Ramos (cell line): ENCODE measurements around the gene TBC1D13.
"Not testable (repeated sequence)": the region's sequence is repeated elsewhere in the genome, so short reads cannot be mapped to it uniquely, and the experiment has no call there.

Source experiments
- in situ Hi-C: fragments of 300-500 bp; cut with MboI; formaldehyde crosslinking; loops from one replicate; pipeline ENCODE4 v1.14.3; 2022; ENCODE audit warnings: low sequenced_read_pairs; ENCODE audit not compliant: unreplicated experiment

Gene TBC1D13

DNA sequence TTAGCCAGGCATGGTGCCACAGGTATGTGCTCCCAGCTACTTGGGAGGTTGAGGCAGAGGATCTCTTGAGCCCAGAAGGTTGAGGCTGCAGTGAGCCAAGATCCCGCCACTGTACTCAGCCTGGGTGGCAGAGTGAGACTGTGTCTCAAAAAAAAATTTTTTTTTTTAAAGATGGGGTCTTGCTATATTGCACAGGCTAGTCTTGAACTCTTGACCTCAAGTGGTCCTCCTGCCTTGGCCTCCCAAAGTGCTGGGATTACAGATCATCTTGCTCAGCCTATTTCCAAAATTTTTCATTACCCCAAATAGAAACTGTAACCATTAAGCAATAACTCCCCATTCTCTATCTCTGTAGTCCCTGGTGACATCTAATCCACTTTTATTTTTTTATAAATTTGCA, 4.4 kb upstream of the TBC1D13 start:
- in situ Hi-C loops: no loop called here

DNA sequence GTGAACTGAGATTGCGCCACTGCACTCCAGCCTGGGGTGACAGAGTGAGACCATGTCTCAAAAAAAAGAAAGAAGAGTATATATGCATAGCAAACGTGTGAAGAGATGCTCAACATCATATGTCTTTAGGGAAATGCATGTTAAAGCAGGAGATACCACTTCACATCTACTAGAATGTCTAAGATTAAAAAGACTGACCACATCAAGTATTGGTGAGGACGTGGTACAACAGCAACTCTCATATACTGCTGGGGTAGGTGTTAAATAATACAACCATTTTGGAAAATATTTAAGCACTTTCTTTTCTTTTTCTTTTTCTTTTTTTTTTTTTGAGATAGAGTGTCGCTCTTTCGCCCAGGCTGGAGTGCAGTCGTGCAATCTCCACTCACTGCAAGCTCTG, 1.6 kb upstream of the TBC1D13 start:
- in situ Hi-C loops: no loop called here

DNA sequence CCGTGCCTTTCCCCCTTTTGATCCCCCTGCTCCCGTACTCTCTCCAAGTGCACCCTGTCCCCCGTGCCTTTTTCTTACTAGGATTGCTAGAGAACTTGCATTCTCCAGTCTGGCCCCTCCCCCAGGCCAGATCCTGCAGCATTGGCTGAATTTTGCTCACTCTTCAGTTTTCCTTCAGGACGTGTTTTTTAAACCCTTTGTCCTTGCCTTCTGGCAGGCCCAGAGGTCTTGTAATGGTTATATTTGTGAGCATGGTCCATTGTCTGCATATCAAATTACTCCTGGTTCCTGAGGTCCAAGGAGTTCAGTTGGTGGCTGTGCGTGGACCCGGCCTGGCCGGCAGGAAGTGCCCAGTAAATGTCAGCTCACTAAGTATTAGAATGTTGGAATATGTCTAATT, 606 bp downstream of the TBC1D13 start:
- in situ Hi-C loops: no loop called here

DNA sequence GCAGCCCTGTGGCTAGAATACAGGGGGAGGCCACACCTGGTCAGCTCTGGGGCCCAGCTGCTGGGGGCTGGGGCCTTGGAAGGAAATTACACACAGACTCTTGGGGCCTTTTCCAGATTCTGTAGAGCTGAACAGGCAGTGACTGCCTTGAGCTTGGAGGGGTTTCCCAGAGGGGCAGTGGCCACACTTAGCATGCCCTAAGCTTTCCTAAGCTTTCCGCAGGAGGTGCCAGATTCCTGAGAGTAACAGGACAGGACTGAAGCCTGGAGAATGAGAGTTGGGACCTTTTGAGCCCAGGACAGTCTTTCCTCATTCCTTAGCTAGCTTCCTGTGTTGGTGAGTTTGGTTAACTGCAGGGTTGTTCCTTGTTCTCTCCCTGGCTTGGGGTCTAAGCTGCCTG, 1.4 kb downstream of the TBC1D13 start:
- in situ Hi-C loops: no loop called here

DNA sequence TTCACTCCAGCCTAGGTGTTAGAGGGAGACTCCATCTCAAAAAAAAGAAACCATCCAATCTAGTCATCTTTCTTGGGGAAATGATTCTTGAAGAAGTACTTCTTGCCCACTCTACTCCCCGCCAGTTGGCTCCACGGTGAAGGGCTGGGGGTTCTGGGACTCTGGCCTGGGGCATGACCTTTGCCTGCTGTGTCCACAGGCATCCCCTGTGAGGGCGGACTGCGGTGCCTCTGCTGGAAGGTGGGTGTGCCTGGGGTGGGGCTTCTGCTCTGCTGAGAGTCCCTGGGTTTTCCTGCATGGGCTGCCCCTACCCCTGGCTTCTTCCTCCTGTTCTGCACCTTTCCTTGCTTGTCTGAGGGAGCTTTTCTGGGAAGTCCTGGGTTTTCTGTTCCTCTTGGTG, 3.5 kb downstream of the TBC1D13 start:
- in situ Hi-C loops: no loop called here

DNA sequence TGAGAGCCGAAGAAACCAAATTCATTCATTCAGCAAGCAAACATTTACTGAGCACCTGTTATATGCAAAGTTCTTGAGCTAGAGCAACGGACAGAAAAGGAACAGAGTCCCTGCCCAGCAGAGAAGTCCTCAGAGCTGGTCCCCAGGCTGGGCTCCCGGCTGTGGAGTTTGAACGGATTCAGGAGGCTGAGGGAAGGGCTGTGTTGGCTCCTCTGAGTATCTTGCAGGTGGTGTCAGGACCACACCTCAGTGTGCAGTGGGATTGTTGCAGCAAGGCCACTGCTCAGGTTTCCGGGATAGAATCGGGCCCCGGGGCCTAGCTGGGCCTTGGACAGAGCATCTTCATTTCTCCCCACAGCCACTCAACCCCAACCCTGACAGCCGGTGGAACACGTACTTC, 5.1 kb downstream of the TBC1D13 start:
- in situ Hi-C loops: no loop called here

DNA sequence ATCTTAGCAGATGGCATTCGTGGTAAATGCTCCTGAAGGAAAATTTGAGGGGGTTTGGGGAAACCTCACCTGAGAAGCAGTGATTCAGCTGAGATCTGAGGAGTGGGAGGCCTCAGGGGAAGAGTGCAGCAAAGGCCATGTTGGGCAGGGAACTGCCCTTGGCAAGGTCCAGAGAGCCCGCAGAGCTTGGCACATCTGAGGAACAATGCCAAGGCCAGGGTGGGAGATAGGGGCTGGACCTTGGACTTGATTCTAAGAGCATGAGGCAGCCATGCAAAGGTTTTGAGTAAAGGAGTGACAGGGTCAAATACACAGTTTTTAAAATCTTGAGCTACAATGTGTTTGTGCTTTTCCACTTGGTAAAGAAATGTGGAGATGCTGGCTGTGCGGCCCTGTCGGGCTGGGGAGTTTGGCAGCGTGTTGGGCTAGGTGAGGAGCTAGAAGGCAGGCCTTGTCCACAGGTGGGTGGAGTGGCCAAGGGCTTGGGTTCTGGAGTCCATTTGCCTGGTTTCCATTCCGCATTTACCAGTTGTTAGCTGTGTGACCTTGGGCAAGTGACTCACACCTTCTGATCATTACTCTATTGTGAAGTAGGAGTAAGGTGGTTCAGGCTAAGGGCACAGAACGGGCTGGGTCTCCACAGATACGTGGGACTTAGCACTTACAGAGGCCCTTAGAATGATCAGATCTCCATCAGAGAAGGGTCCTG, 6.1 kb downstream of the TBC1D13 start:
- in situ Hi-C loops: no loop called here

DNA sequence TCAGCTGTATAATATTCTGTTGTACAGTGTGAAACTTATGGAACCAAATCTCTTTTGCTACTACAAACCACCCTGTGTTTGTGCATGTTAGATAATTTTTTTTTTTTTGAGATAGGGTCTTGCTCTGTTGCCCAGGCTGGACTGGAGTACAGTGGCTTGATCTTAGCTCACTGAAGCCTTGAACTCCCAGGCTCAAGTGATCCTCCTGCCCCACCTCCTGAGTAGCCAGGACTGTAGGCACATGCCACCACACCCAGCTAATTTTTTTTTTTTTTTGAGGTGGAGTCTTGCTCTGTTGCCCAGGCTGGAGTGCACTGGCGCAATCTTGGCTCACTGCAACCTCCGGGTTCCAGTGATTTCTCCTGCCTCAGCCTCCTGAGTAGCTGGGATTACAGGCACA, 7.9 kb downstream of the TBC1D13 start:
- in situ Hi-C loops: not testable (repeated sequence)

DNA sequence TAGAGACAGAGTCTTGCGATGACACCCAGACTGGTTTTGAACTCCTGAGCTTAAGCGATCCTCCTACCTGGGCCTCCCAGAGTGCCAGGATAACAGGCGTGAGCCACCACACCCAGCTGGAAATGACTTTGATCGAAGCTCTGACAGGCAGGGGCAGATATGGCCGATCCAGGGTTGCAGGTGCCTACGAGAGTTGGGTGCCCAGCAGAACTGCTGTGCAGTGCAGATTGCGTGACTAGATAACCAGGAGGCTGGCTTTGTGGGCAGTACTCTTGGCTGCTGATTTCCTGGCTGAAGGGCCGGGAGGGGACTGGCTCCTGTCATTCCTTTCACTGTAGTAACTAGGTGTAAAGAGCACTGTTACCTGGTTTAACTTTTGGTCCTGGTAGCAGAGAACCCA, 11.8 kb downstream of the TBC1D13 start:
- in situ Hi-C loops: no loop called here

DNA sequence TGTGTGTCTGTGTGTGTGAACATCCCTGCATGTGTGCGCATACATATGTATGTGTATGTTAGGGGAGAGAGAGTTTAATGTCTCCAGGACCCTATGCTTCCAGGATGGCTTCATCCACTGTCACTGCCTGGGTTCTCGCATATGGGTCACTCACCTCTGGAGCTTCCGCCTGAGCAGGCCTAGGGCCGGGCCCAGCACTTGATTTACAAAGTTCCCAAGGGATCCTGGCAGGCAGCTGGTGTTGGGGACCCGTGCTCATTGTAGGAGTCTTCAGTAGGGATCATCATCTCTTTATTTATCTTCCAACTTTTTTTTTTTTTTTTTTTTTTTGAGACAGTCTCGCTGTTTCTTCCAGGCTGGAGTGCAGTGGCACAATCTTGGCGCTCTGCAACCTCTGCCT, 13.0 kb downstream of the TBC1D13 start:
- in situ Hi-C loops: no loop called here

DNA sequence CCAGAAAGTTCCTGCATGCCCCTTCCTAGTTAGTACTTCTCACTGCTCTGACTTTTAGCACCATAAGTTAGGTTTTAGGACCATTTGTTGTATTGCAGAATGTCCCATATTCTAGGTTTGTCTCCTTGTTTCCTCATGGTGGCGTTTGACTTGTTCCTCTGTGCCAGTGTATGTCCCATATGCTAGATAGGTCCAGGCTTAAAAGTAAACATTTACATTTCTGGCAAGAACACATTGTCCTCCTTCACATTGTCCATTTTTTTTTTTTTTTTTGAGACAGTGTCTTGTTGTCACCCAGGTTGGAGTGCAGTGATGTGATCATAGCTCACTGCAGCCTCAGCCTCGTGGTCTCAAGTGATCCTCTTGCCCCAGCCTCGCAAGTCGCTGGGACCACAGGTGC, 15.4 kb downstream of the TBC1D13 start:
- in situ Hi-C loops: no loop called here

DNA sequence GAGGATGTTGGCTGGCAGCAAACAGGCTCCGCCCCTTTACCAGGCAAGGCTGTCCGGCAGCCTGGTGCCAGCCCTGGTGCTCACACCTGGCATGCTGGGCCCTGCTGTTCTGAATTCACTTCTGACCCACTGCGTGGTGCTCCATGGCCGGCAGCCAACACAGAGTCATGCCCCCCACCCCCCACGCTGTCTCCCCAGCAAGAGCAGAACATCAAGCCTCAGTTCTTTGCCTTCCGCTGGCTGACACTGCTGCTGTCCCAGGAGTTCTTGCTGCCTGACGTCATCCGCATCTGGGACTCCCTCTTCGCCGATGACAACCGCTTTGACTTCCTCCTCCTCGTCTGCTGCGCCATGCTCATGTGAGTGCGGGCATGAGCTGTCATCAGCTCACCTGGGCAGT, 18.6 kb downstream of the TBC1D13 start:
- in situ Hi-C loops: no loop called here

DNA sequence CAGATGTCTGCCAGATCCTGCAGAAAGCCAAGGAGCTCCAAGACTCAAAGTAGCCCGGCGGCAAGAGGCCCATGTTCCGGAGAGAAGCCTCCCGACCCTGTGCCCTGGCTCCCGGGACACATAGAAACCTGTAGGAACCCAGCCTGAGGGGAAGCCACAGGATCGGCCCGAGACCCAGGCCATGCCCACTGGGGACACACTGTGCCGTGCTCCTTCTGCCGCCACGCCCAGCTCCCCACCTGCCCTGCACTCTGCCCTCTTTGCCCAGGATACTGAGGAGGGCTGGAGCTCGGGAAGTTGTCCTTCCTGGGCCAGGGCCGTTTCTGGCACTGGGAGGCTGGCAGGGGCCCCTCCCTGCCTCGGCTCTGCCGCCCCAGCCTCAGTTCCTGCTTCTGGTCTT, 20.8 kb downstream of the TBC1D13 start:
- in situ Hi-C loops: no loop called here

DNA sequence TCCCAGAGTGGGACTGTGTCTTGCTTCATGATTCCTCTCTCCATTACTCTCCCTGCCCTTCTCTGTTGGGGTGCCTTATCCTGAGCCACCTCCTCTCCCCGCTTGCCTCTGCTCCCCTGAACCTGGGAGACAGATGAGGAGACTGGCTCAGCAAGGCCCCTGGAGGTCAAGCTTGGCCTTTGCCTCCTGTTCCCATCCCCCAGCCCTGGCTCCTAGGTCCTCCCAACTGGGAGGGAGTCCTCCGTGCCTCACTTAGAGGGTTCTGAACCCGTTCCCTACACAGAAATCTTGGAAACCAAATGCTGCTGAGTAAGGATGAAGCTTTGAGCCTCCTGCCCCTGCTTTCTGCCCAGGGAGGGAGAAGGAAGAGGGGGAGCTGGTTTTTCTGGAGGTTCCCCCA, 21.5 kb downstream of the TBC1D13 start:
- in situ Hi-C loops: no loop called here

DNA sequence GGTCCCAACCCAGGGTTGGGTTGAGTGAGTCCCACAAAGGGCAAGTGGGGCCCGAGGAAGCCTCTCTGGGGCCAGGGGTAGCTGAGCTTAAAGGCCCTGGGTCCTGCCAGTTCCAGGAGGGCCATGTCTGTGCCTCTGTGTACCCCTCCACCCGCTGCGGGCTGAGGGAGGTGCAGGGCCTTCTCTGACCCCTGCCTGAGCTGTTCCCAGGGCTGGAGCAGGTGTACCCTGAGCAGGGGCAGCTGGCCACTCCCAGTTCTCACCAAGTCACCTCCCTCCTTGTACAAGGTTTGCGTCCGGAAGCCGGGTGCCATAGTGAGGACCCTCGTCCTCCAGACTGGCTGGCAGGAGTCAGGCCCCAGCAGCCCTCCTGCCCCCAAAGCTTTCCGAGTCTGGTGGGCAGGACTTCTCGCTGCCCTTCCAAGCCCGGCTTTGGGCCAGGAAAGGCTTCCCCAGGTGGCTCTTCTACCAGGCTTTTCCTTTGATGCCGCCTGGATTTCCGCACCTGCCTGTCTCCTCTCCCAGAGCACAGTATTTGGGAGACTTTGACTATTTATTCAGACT, 22.1 kb downstream of the TBC1D13 start:
- in situ Hi-C loops: no loop called here

DNA sequence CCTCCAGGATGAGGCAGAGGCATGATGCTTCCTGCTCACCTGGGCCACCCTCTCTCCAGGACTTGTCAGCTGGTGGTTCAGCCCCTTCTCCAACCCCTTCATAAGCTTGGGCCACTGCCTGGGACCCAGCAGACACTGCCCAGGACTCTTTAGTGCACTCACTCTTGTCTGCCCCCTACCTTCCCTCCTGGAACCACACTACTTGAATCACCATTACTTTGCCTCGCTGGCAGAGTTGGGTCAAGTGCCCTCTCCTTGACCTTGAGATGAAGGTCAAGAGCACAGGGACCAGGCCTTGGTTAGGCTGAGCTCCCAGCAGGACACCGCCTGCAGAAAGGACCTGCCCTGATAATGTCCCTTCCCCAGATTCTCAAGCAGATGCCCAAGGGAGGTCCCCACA, 22.8 kb downstream of the TBC1D13 start:
- in situ Hi-C loops: no loop called here

DNA sequence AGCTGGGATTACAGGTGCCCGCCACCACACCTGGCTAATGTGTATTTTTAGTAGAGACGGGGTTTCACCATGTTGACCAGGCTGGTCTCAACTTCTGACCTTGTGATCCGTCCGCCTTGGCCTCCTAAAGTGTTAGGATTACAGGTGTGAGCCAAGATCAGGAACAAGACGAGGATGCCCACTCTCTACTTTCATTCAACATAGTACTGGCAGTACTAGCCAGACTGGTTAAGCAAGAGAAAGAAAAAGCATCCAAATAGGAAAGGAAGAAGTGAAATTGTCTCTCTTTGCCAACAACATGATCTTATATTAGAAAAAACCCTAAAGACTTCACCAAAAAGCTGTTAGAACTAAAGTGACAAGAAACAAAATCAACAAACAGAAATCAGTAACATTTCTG, 23.8 kb downstream of the TBC1D13 start:
- in situ Hi-C loops: no loop called here

DNA sequence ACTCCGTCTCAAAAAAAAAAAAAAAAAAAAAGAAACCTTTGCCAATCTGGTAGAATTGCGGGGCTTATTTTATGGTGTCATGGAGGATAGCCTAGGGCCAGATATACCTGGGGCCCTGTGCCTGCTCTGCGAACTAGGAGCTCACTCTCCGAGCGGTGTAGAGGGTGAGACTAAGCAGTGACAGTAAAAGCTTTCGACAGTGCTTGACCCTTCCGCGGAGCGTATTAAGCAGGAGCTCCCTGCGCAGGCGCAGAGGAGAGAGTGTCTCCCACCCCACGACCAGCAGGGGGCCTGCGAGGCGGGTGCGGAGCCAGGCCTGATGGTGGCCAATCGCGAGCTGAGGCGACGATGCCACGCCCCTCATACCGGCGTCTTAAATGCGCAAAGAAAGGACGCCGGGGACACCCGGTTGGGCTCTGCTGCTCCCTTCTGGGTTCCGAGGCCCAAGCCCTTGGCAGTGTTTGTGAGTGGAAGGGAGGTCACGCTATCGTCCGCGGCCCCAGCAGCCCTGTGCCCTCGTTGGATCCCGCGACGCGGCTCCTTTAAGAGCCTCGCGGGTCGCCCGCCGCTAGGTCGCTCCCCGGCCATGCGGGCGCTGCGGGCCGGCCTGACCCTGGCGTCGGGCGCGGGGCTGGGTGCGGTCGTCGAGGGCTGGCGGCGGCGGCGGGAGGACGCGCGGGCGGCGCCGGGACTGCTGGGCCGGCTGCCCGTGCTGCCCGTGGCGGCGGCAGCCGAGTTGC, 31.2 kb downstream of the TBC1D13 start, which contains the start of gene ENDOG:
Gene ENDOG, plus strand, starts transcription at position 402 of the 740 bp plus-strand sequence. Its CDS starts 185 bp downstream, at position 587.
- in situ Hi-C loops: no loop called here

DNA sequence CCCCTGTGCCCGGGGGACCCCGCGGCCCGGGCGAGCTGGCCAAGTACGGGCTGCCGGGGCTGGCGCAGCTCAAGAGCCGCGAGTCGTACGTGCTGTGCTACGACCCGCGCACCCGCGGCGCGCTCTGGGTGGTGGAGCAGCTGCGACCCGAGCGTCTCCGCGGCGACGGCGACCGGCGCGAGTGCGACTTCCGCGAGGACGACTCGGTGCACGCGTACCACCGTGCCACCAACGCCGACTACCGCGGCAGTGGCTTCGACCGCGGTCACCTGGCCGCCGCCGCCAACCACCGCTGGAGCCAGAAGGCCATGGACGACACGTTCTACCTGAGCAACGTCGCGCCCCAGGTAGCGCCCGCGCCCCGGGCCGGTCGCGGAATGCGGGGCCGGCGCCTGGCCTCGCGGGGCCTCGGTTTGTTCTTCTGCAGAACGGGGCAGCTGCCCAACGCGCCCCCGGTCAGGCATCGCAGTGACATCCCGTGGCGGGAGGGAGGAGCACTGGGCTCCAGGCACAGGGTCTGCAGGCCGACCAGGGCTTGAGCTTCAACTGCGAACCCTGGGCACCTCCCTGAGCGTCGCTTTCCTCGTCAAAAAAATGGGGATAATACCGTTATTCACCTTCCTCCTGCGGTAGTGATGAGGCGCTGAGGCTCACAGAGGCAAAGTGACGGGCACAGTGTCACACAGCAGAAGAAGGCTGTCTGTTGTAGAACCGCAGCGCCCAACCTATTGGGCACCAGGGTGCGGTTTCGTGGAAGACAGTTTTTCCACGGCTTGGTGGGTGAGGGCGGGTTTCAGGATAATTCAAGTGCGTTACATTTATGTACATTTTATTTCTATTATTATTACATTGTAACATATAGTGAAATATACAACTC, 32.0 kb downstream of the TBC1D13 start:
- in situ Hi-C loops: no loop called here
